Inferior parietal cortex (tissue), 1 donor: Measurements from ENCODE around the gene ACSF2.

ENCODE experiments used
- DNase-seq: peaks from one replicate; pipeline ENCODE4 v3.0.0-alpha.2; 2016; ENCODE audit errors: extremely low spot score

The ACSF2 gene

GRCh38 chr17:50477976-50478375 is 52.0 kb downstream of the ACSF2 start:
- DNase-seq = no peak

GRCh38 chr17:50478391-50479381 is 52.7 kb downstream of the ACSF2 start, which contains the start of gene RSAD1:
RSAD1 (plus strand) TSS chr17:50478860; CDS start chr17:50478885, 25 bp downstream.
- peak; percentile 76 for DNase-seq

GRCh38 chr17:50479522-50480141 is 53.6 kb downstream of the ACSF2 start:
- DNase-seq = peak; percentile 32

GRCh38 chr17:50480142-50480764 is 54.2 kb downstream of the ACSF2 start:
- DNase-seq = no peak

GRCh38 chr17:50480854-50481490 is 55.0 kb downstream of the ACSF2 start:
- DNase-seq = no peak

GRCh38 chr17:50481648-50482047 is 55.6 kb downstream of the ACSF2 start:
- DNase-seq = no peak

- DNase-seq = no peak
These were observed 56.1 kb downstream of the ACSF2 start for GRCh38 chr17:50482110-50482509.

- DNase-seq = peak; percentile 95
These were observed 56.5 kb downstream of the ACSF2 start for GRCh38 chr17:50482516-50482915.

- DNase-seq = no peak
These were observed 57.2 kb downstream of the ACSF2 start for GRCh38 chr17:50483266-50483665.

GRCh38 chr17:50484386-50485155 is 58.6 kb downstream of the ACSF2 start:
- no peak for DNase-seq

GRCh38 chr17:50487213-50488096 is 61.4 kb downstream of the ACSF2 start:
- DNase-seq = no peak

GRCh38 chr17:50488880-50489279 is 62.9 kb downstream of the ACSF2 start:
- no peak for DNase-seq

GRCh38 chr17:50491505-50491904 is 65.5 kb downstream of the ACSF2 start:
- DNase-seq = no peak

- no peak for DNase-seq
These were observed 66.2 kb downstream of the ACSF2 start for GRCh38 chr17:50492214-50492613.

- no peak for DNase-seq
These were observed 67.7 kb downstream of the ACSF2 start for GRCh38 chr17:50493744-50494143.

- no peak for DNase-seq
These were observed 69.3 kb downstream of the ACSF2 start for GRCh38 chr17:50495217-50495823.

- DNase-seq = no peak
These were observed 69.9 kb downstream of the ACSF2 start for GRCh38 chr17:50495918-50496317.

- DNase-seq = no peak
These were observed 72.2 kb downstream of the ACSF2 start for GRCh38 chr17:50498021-50498874.

- DNase-seq = no peak
These were observed 73.3 kb downstream of the ACSF2 start for GRCh38 chr17:50499270-50499669.
